Mammary epithelial cell (primary cell): ENCODE data around the gene AQR.

Experiments
- CTCF ChIP-seq, 2 donors: IDR thresholded peaks in 1 of 2; conservative IDR thresholded peaks in 1 of 2; 2 replicates each; pipeline ENCODE4 v1.5.1; 2011 to 2012; ENCODE audit warnings: inconsistent platforms in 2 of 2, low read length in 2 of 2, mild to moderate bottlenecking in 2 of 2, control low read depth in 1 of 2, low read depth in 1 of 2; ENCODE audit not compliant: insufficient read depth in 1 of 2; ENCODE audit errors: extremely low read depth in 1 of 2
- EZH2 ChIP-seq: IDR thresholded peaks from 2 replicates; pipeline ENCODE4 v1.6.1; 2012; ENCODE audit warnings: low read length, inconsistent platforms, borderline replicate concordance

DNA sequence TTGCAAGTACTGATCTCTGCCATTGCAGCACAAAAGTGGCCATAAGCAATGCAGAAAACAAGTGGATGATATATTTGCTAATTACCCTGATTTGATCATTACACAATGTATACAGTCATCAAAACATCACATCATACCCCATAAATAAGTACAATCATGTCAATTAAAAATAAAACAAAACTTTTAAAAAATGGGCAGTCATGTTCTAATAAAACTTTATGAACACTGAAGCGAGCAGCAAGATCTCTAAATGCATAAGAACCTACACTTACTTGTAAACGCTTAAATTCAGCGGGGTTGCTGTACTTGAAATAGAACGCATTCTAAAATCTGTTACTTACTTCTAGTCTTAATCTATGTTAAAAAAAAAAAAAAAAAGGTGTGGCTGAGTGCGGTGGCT lies 73.4 kb downstream of the AQR start:
- TF ChIP-seq CTCF (conservative IDR thresholded peaks at IDR 0.05 in 1 of 2, IDR thresholded peaks at IDR 0.05 in 1 of 2; ENCODE audit: extremely low read depth in 1 of 2, insufficient read depth in 1 of 2, low read depth in 1 of 2, low read length in 2 of 2) (no peak), EZH2 (no peak)
